Activated effector memory CD4-positive, alpha-beta T cell treated with Interleukin-2 at 50 U/mL for 16 hours (primary cell): ENCODE results near the gene CCDC117.

Source experiments
- DNase-seq: peaks from one replicate; pipeline ENCODE4 v3.0.0-alpha.2; 2020

CCDC117 gene

GRCh38 chr22:28831140-28832072 is 58.9 kb downstream of the CCDC117 start:
- DNase-seq = no peak

GRCh38 chr22:28832731-28833130 is 60.2 kb downstream of the CCDC117 start:
- DNase-seq = no peak

- DNase-seq = no peak
Measured at GRCh38 chr22:28833276-28833923, 60.9 kb downstream of the CCDC117 start.

GRCh38 chr22:28835630-28836189 is 63.2 kb downstream of the CCDC117 start:
- DNase-seq = no peak

GRCh38 chr22:28837640-28838039 is 65.1 kb downstream of the CCDC117 start:
- DNase-seq = no peak
